Colon (tissue), 2 donors: ENCODE data around the gene ARHGAP44.

Experiments used
- FAIRE-seq: peaks from 2 replicates; lab custom pipeline; 2012; peaks lifted over from hg19 to GRCh38; lab: Jason Lieb, UNC
- donor health status: control.
- donor health status: control.

The ARHGAP44 gene

DNA sequence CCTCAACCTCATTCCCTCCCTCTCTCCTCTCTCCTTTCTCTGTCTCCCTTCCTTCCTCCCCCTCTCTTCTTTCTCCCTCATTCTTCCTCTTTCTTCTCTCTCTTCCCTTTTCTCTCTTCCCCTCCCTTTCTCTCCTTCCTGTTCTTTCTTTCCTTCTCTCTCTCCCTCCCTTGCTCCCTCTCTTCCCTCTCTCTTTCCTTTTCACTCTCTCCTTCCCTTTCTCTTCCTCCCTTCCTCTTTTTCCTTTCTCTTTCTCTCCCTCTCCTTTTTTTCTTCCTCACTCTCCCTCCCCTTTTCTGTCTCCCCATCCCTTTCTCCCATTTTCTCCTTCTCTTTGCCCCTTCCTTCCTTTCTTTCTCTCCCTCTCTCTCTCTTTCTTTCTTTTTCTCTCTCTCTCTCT lies 236.4 kb downstream of the ARHGAP44 start:
- FAIRE-seq = no peak

DNA sequence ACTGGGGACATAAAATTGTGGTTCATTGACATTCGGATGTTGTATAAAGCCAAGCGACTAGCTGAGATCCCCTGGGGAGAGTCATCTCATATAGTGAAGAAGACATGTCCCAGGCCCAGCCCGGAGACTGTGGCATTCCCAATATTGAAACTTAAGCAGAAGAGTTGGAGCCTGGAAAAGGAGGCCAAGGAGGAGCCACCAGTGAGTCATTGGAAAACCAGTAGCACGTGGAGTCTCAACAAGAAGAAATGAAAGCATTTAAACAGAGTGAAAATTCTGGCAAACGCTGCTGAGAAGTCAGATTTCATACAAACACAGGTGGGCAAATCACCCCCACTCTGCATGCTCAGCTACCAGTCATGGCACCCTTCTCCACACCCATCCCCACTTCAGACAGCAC lies 237.9 kb downstream of the ARHGAP44 start:
- FAIRE-seq = no peak

DNA sequence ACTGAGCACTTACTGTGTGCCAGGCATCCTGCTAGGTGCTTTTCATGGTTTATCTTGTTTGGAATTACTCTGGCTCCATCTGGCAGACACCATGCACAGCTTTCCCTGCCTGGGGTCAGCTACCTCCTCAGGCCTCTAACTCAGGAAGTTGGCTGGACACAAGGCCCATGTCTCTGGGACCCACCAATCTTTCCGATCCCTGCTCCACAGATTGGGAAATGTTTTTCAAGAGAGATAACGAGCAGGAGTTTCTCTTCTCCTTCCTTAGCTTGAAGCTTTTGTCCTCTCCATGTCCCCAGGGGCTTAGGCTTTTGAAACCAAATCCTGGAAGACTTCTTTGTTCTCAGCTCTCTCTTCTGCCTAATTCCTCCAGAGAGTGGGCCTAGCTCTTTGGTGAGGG lies 240.0 kb downstream of the ARHGAP44 start:
- FAIRE-seq = no peak

DNA sequence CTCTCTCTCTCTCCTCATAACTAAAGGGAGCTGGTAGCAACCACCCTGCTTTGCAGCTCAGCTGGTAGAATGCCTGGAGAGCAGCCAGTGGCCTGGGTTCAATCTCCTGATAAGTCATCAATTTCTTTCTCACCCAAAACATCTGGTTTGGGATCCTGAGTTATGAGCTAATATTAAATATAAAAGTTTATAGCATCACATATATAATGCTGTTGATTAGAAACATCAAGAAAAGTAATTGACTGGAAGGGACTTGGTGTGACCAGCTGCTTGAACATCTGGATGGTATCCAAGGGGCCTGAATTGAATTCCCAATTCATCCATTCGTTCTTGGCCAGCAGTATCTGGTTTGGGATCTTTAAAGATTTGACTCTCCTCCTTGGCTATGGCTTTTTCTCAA lies 240.8 kb downstream of the ARHGAP44 start:
- no peak for FAIRE-seq

DNA sequence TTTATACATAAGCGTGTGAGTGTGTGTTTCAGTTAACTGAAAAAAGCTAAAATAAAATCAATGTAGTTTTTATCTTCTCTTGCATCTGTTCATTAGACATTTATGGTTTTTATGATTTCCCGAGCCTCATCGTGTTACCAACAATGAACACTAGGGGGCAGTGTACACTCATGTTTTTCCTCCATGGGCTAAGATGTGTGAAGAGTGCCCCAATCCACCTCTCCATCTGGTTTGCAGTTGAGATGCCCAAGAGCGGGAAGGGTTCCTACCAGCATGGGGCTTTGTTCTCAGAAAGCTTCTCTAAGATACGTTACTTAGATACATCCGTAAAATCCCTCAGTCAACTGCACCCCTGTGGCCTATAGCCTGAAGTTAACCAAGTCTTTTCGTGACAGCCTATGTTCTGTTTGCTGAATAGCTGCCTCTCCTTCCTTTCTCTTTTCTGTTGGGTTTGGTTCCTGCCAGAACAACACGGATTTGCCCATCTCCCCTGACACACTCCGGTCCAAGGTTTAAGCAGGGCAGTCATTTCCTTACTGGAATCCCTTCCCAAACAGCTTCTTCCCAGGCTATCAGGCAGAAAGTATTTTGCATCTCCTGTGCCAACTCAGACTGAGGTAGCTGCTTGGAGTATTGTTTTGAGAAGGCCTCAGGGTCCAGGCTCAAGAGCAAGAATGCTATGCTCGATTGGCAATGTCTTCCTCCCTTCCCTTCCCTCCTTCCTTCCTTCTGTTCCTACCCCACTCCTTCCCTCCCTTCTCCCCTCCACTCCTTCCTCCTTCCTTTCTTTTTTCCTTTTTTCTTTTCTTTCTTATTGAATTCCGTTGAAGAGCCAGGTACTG lies 241.4 kb downstream of the ARHGAP44 start:
- FAIRE-seq = no peak

DNA sequence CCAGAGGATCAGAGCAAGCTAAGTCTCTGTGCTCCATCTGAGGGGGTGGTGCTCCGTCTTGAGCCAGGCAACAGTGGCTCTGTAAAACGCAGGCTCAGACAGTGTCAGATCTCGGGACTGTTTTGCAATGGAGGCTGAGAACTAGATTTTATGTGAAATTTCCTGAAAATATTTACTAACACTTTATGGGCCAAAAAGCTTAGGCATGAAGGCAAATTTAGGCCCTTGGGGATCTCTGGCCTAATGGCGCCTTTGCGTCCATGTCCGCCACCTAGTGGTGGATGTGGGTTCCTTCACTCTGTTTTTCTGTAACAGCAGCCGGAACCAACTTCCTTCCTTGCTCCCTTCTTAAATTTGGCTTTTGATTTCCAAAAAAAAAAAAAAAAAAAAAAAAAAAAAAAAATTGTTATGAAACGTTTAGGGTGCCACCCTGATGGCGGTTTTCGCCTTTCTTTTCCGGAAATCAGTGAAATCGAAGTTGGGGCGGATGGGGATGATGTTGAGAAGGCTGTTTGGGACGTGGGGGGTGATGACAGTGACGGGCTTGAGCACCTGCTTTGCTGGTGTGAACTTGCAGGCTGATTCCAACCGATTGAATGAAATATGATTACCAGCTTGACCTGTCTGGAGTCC lies 242.5 kb downstream of the ARHGAP44 start:
- FAIRE-seq = no peak

DNA sequence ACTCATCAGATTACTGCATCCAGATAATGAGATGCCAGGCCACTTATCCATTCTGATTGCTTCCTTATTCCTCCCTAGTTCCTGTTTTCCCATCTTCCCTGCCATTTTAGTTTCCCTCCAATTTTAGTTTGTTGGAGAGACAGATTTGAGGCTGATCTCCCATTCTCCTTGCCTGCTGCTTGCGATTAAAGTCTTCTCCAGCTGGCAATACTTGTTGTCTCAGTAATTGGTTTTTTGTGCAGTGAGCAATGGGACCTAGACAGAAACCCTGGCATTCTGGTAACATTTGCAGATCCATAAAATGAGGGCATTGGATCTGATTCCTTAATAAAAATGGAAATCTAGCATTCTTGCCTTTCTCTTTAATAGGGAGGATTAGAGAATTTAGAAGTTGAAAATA lies 246.1 kb downstream of the ARHGAP44 start:
- no peak for FAIRE-seq

DNA sequence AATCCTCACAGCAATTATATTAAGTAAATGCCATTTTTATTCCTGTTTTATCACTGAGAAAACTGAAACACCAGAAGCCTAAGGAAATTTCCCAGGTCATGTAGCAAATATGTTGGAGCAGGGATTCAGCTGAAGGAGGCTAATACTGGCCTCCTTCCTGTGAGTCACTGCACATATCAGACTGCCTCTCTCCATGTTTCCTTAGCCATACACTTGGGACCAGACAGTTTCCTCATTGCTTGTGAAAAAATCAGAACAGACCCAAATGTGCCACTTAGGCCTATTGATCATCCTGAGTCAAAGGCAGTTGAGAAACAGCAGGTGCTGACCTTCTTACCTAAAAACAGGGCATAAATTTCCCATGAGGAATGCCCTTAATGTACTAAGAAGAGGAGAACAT lies 247.5 kb downstream of the ARHGAP44 start:
- no peak for FAIRE-seq

DNA sequence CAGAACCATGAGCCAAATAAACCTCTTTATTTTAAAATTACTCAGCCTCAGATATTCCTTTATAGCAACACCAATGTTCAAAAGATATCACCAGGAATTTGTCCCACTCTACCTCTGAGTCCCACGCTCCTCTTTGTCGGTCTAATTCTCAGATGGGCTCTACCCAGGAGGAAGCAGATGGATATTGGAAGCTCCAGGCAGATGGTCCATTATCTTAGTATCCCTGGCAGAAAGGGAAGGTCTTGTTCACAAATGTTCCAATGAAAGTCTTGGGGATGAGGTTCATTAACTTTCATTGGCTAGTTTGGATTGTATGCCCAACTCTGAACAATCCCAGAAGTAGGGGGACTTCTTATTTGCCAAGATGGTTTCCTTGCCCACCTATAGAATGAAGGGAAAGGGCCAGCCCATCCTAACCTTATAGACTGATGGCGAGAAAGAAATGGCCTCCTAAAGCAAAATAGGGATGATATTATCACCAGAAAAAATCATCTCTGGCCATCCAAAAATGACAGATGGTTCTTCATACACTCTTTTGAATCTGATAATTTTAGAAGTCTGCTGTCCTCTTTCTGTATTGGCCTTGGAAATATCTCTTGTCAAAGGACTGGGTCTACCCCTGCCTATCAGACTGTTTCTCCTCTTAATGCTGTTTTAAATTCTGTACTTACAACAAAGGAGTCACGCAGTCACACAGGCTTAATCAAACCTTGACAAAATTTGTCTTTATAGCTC lies 249.8 kb downstream of the ARHGAP44 start:
- FAIRE-seq = no peak
